ENCODE data around the gene KATNAL2.

- TF ChIP-seq CTCF (IDR thresholded peaks at IDR 0.05) = no peak
- TF ChIP-seq POLR2AphosphoS5 (IDR thresholded peaks at IDR 0.05; ENCODE audit: insufficient read depth in 1 of 2, low read depth in 1 of 2) = no peak
- TF ChIP-seq POLR2A (IDR thresholded peaks at IDR 0.05) = no peak
Measured at GRCh38 chr18:47095810-47096209, 178.4 kb downstream of the KATNAL2 start.
